ENCODE results near the gene MTRF1L. TPM values are rescaled to one million over a fixed set of nuclear protein-coding genes. Genes with fewer than 3 reads are reported as not detected.

Gene MTRF1L
- total and polyA plus RNA-seq, 2 of the 8 experiments (the other 6 are each of a cell fraction or from before 2014, with no cell fraction given): 4.5 to 26.5 TPM

- no peaks in the 10 kb centered on the region for H3K27me3 ChIP-seq (replicated peaks in 1 of 4; ENCODE audit: control insufficient read depth in 3 of 4, extremely low read depth in 1 of 4, insufficient read depth in 3 of 4, low read length in 3 of 4)
- no peak overlapping the region for H3K4me2 ChIP-seq (ENCODE audit: insufficient read depth in 1 of 2, low read depth in 2 of 2, low read length in 2 of 2)
- H2BK5ac ChIP-seq (ENCODE audit: low read depth, low read length): no peak overlapping the region
- no peak overlapping the region for H3K27ac ChIP-seq (ENCODE audit: low read depth, low read length)
- no peak overlapping the region for H3K23ac ChIP-seq (ENCODE audit: insufficient read length)
- DNase-seq (ENCODE audit: low read depth in 1 of 2, low spot score in 2 of 2): no peak
- no peak overlapping the region for H4K8ac ChIP-seq (ENCODE audit: extremely low read depth, insufficient read depth, low read length)
- H3K4me3 ChIP-seq (ENCODE audit: extremely low read depth in 1 of 4, insufficient read depth in 2 of 4, low read depth in 3 of 4, low read length in 4 of 4): no peak overlapping the region
- H2BK15ac ChIP-seq (ENCODE audit: low read length): no peak overlapping the region
- H3K9me3 ChIP-seq (ENCODE audit: insufficient read depth in 2 of 2, low read depth in 1 of 2, low read length in 1 of 2): no peaks in the 10 kb centered on the region
- no peaks in the 10 kb centered on the region for H3K79me2 ChIP-seq (ENCODE audit: control insufficient read depth in 1 of 2, insufficient read depth in 2 of 2, low read length in 2 of 2)
- no peak overlapping the region for H3K56ac ChIP-seq (replicated peaks; ENCODE audit: insufficient read length, low read depth, low read length)
- H3K79me1 ChIP-seq (ENCODE audit: low read depth, low read length): no peaks in the 10 kb centered on the region
- no peak overlapping the region for H4K91ac ChIP-seq (replicated peaks; ENCODE audit: insufficient read length, low read length)
- H3K18ac ChIP-seq (ENCODE audit: extremely low read depth, low read length): no peak overlapping the region
- H3K14ac ChIP-seq (ENCODE audit: insufficient read length): no peak overlapping the region
- H2BK12ac ChIP-seq (ENCODE audit: low read depth, low read length): no peak overlapping the region
- POLR2A ChIA-PET (ENCODE audit: partially characterized antibody): no interaction called here
- no peaks in the 10 kb centered on the region for H4K20me1 ChIP-seq (replicated peaks in 1 of 2; ENCODE audit: control insufficient read depth in 1 of 2, insufficient read depth in 2 of 2, low read length in 2 of 2)
- WGBS, 2 experiments (ENCODE audit: extremely low coverage in 1 of 2, insufficient coverage in 1 of 2, insufficient read length in 1 of 2, insufficient replicate concordance in 2 of 2, low coverage in 1 of 2, low lambda C conversion rate in 2 of 2, missing lambda C conversion rate in 1 of 2): 92% methylated on average over 4 of the region's 4 CpGs; no CpG with 5 or more reads in 1 of the 2 experiments
- no peak overlapping the region for H3K9ac ChIP-seq (replicated peaks in 1 of 4; ENCODE audit: extremely low read depth in 1 of 4, low read depth in 3 of 4, low read length in 3 of 4)
- H3K4me1 ChIP-seq (replicated peaks in 1 of 4; ENCODE audit: control insufficient read depth in 3 of 4, insufficient read depth in 4 of 4, low read length in 3 of 4): no peaks in the 10 kb centered on the region
- H4K5ac ChIP-seq (ENCODE audit: insufficient read length, low read depth, low read length): no peak overlapping the region
- no peak overlapping the region for H2BK20ac ChIP-seq (ENCODE audit: low read length)
- no peak overlapping the region for H3K4ac ChIP-seq (replicated peaks; ENCODE audit: insufficient read length, low read depth, low read length)
- CTCF ChIA-PET (ENCODE audit: partially characterized antibody): interaction anchor here (1.4 to 1.7 kb wide), 2 partner anchors 13 to 30 kb away, joined by 3 to 4 read pairs; no protein-coding TSS in a partner anchor
- no peak for FAIRE-seq
- no peak overlapping the region for H2BK120ac ChIP-seq (replicated peaks; ENCODE audit: low read depth, low read length)
- H2AFZ ChIP-seq (ENCODE audit: low read length): no peak overlapping the region
- no peaks in the 10 kb centered on the region for H3K23me2 ChIP-seq (ENCODE audit: low read depth, low read length)
- H2AK5ac ChIP-seq (ENCODE audit: low read depth, low read length): no peak overlapping the region
- no peaks in the 10 kb centered on the region for H3K36me3 ChIP-seq (ENCODE audit: control insufficient read depth in 2 of 4, insufficient read depth in 4 of 4, low read length in 3 of 4)
- no peak for TF ChIP-seq ASH2L (IDR thresholded peaks at IDR 0.05; ENCODE audit: low read length)
- TF ChIP-seq RNF2 (IDR thresholded peaks at IDR 0.05; ENCODE audit: borderline replicate concordance, low read depth, low read length, missing control alignments, poor library complexity, severe bottlenecking): no peak
- TF ChIP-seq NANOG (IDR thresholded peaks at IDR 0.05; ENCODE audit: insufficient read depth, low read depth, low read length, poor library complexity, severe bottlenecking): no peak
- TF ChIP-seq CHD1 (IDR thresholded peaks at IDR 0.05; ENCODE audit: low read depth, low read length): no peak
- TF ChIP-seq MAFK (IDR thresholded peaks at IDR 0.05; ENCODE audit: low read depth, low read length): no peak
- no peak for TF ChIP-seq CBX5 (IDR thresholded peaks at IDR 0.05; ENCODE audit: low read depth, low read length)
- no peak for TF ChIP-seq ATF3 (IDR thresholded peaks at IDR 0.05; ENCODE audit: insufficient read depth, low read depth, low read length)
- TF ChIP-seq FOSL1 (IDR thresholded peaks at IDR 0.05; ENCODE audit: insufficient read depth, low read depth, low read length): no peak
- no peak for TF ChIP-seq GABPA (IDR thresholded peaks at IDR 0.05; ENCODE audit: borderline replicate concordance, insufficient read depth, low read length)
- no peak for TF ChIP-seq KDM1A (IDR thresholded peaks at IDR 0.05; ENCODE audit: borderline replicate concordance, low read length)
- TF ChIP-seq BACH1 (IDR thresholded peaks at IDR 0.05; ENCODE audit: low read length): no peak
- no peak for TF ChIP-seq NRF1 (IDR thresholded peaks at IDR 0.05; ENCODE audit: low read depth, low read length)
- TF ChIP-seq KDM4A (IDR thresholded peaks at IDR 0.05; ENCODE audit: low read depth, low read length, severe bottlenecking): no peak
Observed at GRCh38 chr6:153028963-153029362, 26.5 kb upstream of the MTRF1L start.

Data from H1 (cell line).